Fibroblast of skin of right biceps (primary cell): ENCODE data around the gene PTAFR.
A peak's percentile ranks its signal among the peaks of the same experiment; 100 is the strongest.

Source experiments
- DNase-seq: peaks from one replicate; pipeline ENCODE4 v3.0.0-alpha.2; 2013

PTAFR gene

DNA sequence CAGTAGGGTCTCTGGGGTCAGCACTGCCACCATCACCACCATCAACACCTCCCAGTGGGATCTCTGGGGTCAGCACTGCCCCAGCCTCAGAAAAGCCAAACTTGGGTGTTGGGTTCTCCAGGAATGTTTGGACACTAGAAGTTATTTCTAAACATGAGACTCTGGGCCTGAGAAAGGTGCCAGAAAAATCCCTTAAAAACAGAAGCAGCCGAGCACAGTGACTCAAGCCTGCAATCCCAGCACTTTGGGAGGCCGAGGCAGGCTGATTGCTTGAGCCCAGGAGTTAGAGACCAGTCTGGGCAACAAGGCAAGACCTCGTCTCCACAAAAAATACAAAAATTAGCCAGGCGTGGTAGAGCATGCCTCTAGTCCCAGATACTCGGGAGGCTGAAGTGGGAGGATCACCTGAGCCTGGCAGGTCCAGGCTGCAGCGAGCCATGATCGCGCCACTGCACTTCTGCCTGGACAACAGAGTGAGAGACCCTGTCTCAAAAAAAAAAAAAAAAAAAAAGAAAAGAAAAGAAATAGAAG, 470 bp downstream of the PTAFR start:
- DNase-seq, result no peak

DNA sequence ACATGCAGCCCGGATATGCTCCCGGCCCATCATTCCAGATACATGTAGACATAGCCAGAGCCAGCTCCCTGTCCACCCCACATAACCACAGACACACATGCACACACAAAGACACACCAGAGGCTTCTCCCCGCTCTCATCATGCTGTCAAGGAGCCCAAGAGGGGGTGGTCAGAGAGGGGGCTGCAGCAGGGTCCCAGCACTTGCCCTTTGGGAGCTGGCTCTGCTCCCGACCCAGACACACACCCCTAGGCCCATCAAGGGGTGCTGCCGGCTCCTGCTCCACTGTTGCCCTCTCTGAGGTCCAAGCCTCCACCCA, 2.6 kb downstream of the PTAFR start:
- DNase-seq, result peak; percentile 30

DNA sequence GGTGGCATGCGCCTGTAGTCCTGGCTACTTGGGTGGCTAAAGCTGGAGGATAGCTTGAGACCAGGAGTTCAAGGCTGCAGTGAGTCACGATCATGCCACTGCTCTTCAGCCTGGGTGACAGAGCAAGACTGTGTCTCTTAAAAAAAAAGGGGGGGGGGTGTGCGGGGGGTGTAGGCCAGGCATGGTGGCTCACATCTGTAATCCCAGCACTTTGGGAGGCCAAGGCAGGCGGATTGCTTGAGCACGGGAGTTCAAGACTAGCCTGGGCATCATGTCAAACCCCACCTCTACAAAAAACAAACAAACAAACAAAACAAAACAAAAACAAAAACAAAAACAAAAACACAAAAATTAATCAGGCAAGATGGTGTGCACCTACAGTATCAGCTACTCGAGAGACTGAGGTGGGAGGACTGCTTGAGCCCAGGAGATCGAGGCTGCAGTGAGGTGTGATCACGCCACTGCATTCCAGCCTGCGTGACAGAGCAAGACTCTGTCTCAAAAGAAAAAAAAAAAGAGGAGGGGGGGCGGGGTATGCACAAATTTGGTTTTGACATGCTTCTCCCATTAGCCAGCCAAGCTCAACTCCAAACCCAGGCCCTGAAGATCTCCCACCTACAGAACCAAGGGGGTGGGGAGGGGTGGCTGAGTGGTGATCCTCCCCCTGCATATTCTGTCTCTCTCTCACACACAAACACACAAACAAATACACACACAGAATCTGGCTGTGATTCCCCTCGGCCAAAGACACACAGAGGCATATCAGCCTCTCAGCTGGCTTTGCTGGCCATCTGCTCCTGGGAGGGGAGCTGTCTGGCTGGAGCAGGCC, 3.1 kb downstream of the PTAFR start:
- peak; percentile 26 for DNase-seq

DNA sequence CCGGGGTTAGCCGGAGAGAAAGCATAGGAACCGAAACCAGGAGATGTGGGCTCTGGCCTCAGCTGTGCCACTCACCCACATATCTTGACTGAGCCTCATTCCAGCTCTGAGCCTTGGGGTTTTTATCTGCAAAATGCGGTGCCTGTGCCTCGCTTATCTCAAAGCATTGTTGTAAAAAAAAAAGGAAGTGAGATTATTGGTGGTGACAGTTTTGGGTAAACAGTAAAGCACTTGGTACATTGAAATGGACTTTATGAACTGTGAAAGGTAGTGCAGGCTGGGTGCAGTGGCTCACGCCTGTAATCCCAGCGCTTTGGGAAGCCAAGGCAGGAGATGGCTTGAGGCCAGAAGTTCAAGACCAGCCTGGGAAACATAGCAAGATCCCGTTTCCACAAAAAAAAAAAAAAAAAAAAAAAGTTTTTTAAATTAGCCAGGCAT, 3.8 kb downstream of the PTAFR start:
- no peak for DNase-seq

DNA sequence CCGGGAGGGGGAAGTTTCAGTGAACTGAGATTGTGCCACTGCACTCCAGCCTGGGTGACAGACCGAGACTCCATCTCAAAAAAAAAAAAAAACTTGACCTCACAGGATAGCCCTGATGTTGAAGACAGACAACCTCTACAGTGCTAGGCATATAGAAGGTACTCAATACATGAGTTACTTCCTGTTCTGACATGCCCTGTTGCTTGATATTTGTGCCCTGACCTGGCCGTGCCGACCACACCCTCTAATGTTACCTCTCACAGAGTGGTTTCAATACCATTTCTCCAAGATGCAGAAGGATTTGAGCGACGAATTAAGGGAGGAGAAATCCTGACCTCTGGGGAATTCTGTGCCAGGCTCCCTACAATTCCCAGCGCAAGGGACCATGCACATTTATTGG, 5.2 kb downstream of the PTAFR start:
- DNase-seq, result no peak

DNA sequence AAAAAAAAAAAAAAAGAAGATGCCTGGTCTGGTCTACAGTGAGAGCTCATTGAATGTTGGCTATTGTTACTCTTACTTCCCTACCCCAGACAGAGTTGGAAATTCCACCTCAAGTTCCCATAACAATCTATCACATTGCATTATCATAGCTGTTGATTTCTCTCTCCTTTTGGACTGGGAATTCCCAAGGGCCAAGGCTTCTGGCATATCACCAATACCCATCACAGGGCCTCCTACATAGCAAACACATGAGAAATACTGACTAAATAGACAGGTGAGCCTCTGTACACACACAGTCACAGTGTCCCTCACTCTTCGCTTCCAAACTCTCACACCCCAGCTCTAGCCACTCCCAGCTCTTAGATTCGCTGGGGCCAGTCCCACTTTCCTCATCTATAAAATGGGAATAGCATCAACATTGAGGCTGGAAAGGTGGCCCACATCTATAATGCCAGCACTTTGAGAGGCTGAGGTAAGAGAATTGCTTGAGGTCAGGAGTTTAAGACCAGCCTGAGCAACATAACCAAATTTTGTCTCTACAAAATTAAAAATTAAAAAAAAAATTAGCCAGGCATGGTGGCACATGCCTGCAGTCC, 6.4 kb downstream of the PTAFR start:
- no peak for DNase-seq

DNA sequence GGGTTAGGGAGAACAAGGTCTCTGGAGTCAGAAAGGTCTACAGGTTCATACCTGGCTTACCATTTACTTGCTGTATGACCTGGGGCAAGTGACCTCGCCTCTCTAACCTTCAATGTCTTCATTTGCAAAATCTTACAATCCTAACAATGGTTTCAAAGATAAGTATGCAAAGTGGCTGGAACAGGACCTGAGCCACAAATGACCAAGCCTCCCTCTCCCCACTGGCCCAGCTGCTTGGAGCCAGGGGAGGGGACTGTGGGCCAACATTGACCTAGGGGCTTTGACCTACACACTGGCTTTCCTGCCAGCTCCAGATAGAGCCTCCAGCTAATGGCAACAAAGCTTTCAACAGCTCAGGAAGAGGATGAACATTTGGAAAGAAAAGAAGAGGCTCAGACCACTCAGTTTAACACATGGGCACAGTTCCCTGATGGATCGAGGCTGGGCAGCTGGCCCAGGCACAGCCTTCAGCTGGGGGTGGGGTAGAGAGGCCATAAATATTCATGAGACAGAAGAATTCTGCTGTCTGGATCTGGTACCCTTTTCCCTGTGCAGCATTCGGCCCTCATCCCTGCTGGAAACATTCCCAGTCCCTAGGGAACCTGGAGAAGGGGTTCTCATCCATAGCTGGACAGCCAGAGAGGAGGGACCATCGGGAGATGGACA, 12.9 kb downstream of the PTAFR start:
- no peak for DNase-seq

DNA sequence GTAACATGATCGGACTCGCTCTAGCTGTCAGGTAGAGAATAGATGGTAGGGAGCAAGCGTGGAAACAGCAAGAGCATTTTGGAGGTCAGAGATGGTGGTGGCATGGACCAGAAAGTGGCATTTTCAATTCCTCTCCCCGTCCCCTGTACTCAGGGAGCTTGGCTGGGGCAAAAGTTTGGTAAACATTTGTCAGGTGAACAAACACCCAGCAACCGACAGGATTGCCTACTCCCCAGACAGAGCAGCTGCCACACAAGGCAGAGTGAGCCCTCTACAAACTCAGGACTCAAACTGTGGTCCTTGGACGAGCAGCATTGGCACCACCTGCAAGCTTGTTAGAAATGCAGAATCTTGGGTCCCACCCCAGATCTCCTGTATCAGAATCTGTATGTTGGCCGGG, 14.3 kb downstream of the PTAFR start:
- no peak for DNase-seq

DNA sequence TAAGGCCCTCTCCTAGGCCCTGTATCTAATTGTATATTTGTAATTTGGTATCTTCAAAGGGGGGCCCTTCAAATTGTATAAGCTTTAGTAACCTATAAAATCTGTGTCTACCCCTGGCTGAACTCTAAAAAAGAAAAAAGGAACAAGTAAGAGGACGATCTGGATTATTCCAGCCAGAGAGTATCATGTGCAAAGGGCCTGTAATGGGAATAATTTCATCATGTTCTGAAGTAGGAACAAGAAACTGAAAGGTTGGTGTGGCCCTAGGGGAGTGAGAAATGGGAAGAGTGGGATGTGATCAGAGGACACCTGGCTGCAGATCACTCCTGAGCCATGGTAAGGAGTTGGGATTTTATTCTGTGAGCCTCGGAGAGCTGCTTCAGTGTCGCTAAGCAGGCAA, 14.7 kb downstream of the PTAFR start:
- no peak for DNase-seq

DNA sequence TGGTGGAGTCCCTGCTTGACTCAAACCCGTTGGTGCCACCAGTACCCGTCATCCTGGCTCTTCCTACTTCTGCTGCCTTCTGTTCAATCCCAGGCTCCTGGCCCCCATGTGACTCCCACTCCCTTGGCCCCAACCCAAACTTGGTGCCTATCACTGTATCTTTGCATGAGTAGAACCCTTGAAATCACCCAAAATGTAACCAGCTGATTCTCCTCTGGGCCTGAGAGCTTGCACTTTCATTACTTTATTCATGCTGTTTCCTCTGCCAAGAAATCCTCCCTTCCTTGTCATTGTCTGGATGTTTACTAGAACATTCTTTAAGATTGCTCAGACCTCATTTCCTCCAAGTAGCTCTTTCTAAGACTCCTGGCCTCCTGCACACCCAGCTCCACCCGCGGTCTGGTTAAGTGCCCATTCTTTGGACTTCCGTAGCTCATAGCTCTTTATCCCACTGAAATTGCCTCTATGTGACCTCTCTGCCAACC, 15.7 kb downstream of the PTAFR start:
- DNase-seq, result peak; percentile 32

DNA sequence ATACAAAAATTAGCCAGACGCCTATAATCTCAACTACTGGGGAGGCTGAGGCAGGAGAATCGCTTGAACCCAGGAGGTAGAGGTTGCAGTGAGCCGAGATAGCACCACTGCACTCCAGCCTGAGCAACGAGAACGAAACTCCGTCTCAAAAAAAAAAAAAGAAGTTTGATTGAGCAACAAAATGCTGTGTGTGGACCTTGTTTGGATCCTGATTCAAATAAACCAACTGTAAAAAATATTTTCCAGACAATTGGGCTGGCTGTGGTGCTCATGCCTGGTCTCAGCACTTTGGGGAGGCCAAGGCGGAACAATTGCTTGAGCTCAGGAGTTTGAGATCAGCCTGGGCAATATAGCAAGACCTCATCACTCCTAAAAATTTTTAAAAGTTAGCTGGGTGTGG, 16.8 kb downstream of the PTAFR start:
- no peak for DNase-seq

DNA sequence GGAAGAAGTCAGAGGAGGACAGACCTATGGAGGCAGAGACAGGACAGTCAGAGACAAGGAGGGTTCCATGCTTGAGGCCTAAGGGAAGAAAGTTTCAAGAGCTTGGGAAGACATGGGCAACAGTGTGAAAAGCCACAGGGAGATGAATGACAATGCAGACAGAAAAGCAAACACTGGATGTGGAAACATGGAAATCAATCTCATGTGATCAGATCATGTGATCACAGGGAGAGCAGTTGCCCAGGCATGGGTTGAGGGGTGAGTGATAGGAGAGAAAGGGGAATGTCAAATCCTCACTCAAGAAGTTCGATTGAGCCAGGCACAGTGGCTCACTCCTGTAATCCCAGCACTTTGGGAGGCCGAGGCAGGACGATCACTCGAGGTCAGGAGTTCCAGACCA, 17.2 kb downstream of the PTAFR start:
- DNase-seq, result no peak

DNA sequence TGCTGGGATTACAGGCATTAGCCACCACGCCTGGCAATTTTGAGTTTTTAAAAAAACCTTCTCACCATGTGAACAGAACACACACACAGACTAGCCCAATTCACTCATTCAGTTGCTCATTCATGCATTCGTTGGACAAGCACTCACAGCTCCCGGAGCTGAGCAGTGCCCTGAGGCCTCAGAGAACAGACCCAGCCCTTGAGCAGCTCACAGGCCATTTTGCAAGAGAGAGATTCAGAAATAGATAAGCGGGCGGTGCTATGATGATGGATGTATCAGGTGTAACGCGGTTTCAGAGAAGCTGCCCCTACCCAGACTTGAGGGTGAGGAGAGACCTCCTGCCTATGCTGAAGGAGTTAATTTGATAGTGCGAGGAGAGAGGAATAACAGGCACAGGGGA, 18.6 kb downstream of the PTAFR start:
- DNase-seq, result no peak

DNA sequence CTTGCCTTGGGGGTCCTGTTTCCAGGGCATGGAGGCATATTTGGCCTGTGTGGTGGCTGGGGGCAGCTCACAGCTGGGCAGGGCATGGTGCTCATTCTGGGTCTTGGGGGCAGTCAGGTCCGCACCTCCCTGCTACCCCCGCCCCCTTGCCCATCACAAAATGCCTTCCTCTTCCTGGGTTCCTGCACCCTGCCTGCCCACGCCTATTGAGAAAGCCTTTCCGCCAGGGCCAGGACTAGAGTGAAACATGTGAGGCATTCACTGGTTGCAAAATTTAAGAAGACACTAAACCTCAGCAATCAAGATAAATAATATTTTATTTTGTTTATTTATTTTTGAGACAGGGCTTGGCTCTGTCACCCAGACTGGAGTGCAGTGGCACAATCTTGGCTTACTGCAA, 19.7 kb downstream of the PTAFR start:
- DNase-seq, result no peak

DNA sequence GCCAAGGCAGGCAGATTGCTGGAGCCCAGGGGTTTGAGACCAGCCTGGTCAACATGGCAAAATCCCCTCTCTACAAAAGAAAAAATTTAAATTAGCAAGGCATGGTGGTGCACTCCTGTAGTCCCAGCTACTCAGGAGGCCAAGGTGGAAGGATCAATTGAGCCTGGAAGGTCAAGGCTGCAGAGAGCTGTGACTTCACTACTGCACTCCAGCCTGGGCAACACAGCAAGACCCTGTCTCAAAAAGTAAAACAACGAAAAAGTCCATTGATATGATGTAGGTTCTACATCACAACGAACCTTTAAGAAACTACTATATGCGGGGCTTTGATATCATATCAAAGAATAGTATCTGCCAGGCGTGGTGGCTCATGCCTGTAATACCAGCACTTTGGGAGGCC, 20.9 kb downstream of the PTAFR start:
- no peak for DNase-seq

DNA sequence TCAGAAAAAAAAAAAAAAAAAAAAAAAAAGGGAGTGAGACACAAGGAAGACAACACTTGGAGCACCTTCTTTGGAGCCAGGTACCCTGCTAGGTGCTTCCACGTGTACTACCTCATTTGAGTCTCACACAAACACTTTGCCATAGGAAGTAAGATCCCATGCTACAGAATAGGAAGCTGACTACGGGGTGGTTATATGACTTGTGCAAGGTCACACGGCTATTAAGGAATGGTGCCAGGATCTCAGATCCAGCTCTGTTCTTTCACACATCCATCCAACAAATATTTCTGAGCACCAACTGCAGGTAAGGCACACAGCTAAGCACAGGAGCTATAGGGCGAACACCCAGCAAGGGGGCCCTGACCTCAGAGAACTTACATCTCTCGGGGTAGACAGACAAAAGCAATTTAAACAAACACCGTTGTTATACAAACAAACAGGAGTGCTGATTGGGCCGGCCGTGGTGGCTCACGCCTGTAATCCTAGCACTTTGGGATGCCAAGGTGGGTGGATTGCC, 22.4 kb downstream of the PTAFR start:
- no peak for DNase-seq

DNA sequence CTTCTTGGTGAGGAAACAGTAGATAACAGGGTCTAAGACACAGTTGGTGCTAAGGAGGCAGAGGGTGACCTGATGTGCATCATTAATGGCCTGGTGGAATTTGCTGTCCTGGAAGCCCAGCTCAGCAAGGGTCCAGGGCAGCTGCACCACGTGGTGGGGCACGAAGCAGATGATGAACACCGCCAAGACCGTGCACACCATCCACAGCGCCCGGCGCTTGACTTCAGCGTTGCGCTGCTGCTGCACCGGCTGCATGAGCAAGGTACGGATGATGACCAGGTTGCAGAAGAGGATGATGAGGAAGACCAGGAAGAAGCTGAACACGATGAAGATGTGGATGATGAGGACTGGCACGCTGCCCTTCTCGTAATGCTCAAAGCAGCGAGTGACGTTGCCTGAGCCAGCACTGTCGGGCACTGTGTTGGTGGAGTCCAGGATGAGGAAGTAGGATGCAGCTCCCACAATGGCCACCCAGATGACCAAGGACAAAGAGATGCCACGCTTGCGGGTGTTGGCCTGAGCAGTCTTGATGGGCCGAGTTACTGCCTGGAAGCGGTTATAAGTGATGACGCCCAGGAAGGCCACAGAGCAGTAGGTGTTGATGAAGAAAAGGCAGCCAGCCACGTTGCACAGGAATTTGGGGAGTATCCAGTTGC, 26.2 kb downstream of the PTAFR start:
- no peak for DNase-seq

DNA sequence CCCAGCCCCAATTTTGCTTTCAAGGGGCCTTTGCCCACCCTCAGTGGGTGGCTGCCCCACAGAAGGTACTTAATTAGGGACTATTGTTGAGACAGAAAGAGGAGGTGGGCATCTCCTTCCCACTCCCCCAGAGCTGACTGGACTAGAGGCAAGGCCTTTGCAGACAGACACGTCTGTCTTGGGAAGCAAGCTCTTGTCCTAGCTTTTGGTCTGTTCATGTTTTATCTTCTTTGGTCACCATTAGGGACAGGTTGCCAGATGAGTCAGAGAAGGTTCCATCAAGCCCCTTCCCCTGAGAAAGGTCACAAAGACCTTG, 27.7 kb downstream of the PTAFR start:
- DNase-seq, result no peak

DNA sequence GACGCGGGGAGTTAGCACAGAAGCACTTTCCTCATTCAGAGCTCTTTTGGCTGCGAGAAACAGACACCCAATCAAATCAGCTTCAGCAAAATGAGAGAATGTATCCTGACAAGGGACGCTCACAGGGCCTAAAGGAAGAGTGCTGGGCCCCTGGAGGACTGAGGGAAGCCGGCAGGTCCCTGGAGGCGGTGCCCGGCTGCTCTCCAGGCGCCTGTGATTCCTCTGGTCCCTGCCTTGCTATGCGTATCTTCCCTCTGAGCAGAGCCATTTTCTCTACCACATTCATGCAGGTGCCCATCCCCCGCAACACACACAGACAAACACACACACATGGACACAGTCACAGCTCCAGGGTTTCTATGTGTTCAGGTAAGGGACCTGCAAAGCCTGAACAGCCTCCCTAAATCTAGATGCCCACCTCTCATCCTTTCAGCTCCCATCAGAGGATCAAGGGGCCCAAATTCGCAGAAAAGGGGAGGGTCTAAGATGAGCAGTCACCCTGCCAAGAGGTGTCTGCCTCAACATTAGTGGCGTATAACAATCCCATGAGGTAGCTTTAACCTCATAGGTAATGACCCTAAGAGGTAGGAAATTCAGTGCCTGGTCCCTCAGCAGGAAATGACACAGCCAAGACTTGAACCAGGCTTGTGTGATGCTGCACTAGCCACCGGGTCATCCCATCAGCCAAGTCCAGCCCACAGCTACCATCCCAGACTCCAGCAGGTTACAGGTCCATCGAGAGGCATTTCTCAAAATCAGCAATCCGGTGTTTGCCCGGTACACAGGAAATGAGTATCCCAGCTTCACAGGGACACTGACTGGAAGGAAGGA, 29.0 kb downstream of the PTAFR start:
- DNase-seq, result no peak

DNA sequence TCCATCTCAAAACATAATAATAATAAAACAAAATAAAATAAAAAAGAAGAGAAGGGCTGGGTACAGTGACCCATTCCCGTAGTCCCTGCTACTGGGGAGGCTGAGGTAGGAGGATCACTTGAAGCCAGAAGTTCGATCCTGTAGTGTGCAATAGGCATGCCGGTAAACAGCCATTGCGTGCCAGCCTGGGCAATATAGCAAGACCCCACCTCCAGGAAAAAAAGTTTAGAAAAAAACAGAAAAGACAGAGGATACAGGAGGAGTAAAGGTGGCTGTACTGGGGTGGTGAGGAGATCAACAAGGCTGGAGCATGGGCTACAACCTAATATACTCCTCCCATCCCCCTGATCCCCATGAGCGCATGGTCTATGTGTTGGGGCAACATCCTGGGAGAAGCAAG, 30.8 kb downstream of the PTAFR start:
- DNase-seq, result no peak

DNA sequence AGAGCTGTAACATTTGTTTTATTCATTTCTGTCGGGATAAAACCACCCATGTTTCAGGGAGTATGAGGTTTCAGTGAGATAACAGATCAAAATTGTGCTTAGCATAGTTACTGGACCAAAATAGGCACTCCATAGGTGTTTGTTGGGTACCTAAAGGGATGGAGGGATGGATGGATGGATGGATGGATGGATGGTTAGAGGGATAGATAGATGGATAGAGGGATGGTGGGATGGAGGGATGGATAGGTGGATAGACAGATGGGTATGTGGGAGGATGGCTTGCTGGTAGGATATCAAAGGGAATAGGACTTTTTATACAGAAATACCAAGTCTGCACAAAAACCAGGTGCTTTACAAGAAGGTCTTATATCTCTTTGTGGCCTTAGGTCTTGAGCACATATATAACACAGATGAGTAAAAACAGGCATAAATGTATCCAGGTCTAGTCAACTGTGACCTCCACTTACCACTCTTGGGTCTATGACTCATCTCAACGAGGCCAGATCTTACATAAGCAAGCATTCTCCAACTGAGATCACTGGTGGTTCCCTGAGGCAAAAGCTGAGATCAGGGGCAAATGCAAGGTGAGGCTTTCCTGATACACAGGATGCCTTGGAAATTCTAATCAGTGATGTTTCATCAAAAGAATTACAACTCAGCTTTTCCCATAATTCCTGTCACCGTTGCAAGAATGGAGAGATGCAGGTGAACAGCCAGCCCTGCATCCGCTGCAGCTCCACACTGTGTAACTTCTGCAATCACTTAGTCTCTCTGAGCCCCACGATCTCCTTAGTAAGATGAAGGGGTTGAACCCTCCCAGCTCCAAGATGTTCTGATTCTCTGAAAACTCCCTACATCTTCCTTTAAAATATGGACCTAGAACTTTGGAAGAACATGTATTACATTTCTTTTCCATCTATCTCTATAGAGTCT, 32.0 kb downstream of the PTAFR start:
- peak; percentile 34 for DNase-seq
